ENCODE measurements around the gene TTLL11. TPM values are rescaled to one million over a fixed set of nuclear protein-coding genes. Genes with fewer than 3 reads are reported as not detected.

Gene TTLL11
- total and polyA plus RNA-seq, 2 experiments from 2014 or later: 0.57 to 1.4 TPM

- Histone ChIP-seq H3F3A (replicated peaks; ENCODE audit: low read depth) (no peaks in the 10 kb centered on the region), H2AFZ (no peak overlapping the region), H3K36me3 (ENCODE audit: insufficient read depth) (no peaks in the 10 kb centered on the region), H3K4me3 (no peak overlapping the region), H3K27ac (ENCODE audit: low read depth) (no peak overlapping the region), H3K79me2 (replicated peaks; ENCODE audit: insufficient read depth) (no peaks in the 10 kb centered on the region), H3K4me1 (ENCODE audit: insufficient read depth) (no peaks in the 10 kb centered on the region), H3K9me2 (ENCODE audit: insufficient read depth) (peaks cover 5% of the 10 kb centered on the region; the same call in 1 of the 2 replicates), H4K20me1 (replicated peaks; ENCODE audit: insufficient read depth) (no peaks in the 10 kb centered on the region), H3K4me2 (no peak overlapping the region), H3K27me3 (ENCODE audit: insufficient read depth) (no peaks in the 10 kb centered on the region)
- ATAC-seq (no peak), DNase-seq (ENCODE audit: low spot score) (no peak)
- Mint-ChIP-seq H3K4me3 (no peak overlapping the region), H3K27me3 (ENCODE audit: insufficient read depth, low read depth, poor library complexity) (no peaks in the 10 kb centered on the region), H3K4me1 (peaks cover 3% of the 10 kb centered on the region; the same call in 2 of the 3 replicates), H3K27ac (no peak overlapping the region), H3K36me3 (ENCODE audit: low read depth) (no peaks in the 10 kb centered on the region), H3K9me3 (no peaks in the 10 kb centered on the region)
- no peak for TF ChIP-seq NANOG (IDR thresholded peaks at IDR 0.05; ENCODE audit: borderline replicate concordance)
- TF ChIP-seq ZNF462 (CRISPR knock-in tag; IDR thresholded peaks at IDR 0.05): no peak
- TF ChIP-seq EZH2 (IDR thresholded peaks at IDR 0.05; ENCODE audit: low read depth, unreplicated experiment): no peak
- no peak for TF ChIP-seq POLR2AphosphoS5 (IDR thresholded peaks at IDR 0.05; ENCODE audit: low read depth)
- TF ChIP-seq CTCF (conservative IDR thresholded peaks at IDR 0.05; ENCODE audit: low read depth in 2 of 2): no peak
- TF ChIP-seq EZH2phosphoT487 (IDR thresholded peaks at IDR 0.05; ENCODE audit: unreplicated experiment): no peak
- no peak for TF ChIP-seq ZNF114 (CRISPR knock-in tag; IDR thresholded peaks at IDR 0.05)
- no peak for TF ChIP-seq ETS1 (IDR thresholded peaks at IDR 0.05)
- TF ChIP-seq REST (IDR thresholded peaks at IDR 0.05; ENCODE audit: unreplicated experiment): no peak
- TF ChIP-seq JUNB (IDR thresholded peaks at IDR 0.05; ENCODE audit: unreplicated experiment): no peak
- TF ChIP-seq CREB1 (CRISPR knock-in tag; IDR thresholded peaks at IDR 0.05; ENCODE audit: low read depth): no peak
- TF ChIP-seq STAT1 (IDR thresholded peaks at IDR 0.05; ENCODE audit: unreplicated experiment): no peak
- no peak for TF ChIP-seq ZNF331 (CRISPR knock-in tag; IDR thresholded peaks at IDR 0.05; ENCODE audit: low read depth)
These were observed 179.0 kb downstream of the TTLL11 start for GRCh38 chr9:121914017-121914595.
